Endothelial cell of umbilical vein (primary cell): ENCODE data around the gene APBA2. TPM values are rescaled to one million over a fixed set of nuclear protein-coding genes. Genes with fewer than 3 reads are reported as not detected.

ENCODE experiments used
- BruUV-seq: library from RNA; stranded (reverse); fragments of 400-500 nt; replicated peaks from 2 replicates; lab custom pipeline; 2021; lab: Mats Ljungman, UMichigan
- CTCF ChIA-PET: fragments of 300-600, 350-600 bp; sonication (Branson Sonifier 250); formaldehyde crosslinking; loops from one replicate; lab custom pipeline; 2021; ENCODE audit warnings: antibody characterized with exemption, inconsistent platforms; lab: Charles Lee
- POLR2A ChIA-PET: fragments of 300-600, 350-600 bp; sonication (Branson Sonifier 250); formaldehyde crosslinking; loops from one replicate; lab custom pipeline; 2021; ENCODE audit warnings: antibody characterized with exemption, inconsistent platforms; lab: Charles Lee
- DNase-seq: peaks from one replicate; pipeline ENCODE4 v3.0.0-alpha.2; 2011; ENCODE audit warnings: low read depth, low spot score
- FAIRE-seq: peaks from 2 replicates; lab custom pipeline; 2011; peaks lifted over from hg19 to GRCh38; lab: Jason Lieb, UNC
- H2AFZ ChIP-seq: 2 replicates; pipeline ENCODE4 v1.6.0; 2012; ENCODE audit warnings: low read depth, low read length, control low read depth, inconsistent platforms
- H3K27ac ChIP-seq: 2 replicates; pipeline ENCODE4 v1.5.1; 2011; ENCODE audit warnings: low read depth, mild to moderate bottlenecking, control low read depth, low read length, moderate library complexity; ENCODE audit not compliant: insufficient read depth
- H3K27me3 ChIP-seq, 2 experiments: 2 replicates each; pipeline versions ENCODE4 v1.6.0 to v1.6.1; 2011; ENCODE audit warnings: low read length in 2 of 2, mixed read lengths in 1 of 2; ENCODE audit not compliant: control insufficient read depth in 2 of 2, insufficient read depth in 2 of 2
- H3K36me3 ChIP-seq, 2 experiments: 2 replicates in 1 of 2; 3 replicates in 1 of 2; pipeline ENCODE4 v1.5.1; 2011; ENCODE audit warnings: low read length in 2 of 2, mild to moderate bottlenecking in 1 of 2, moderate library complexity in 1 of 2; ENCODE audit not compliant: control insufficient read depth in 2 of 2, insufficient read depth in 2 of 2; ENCODE audit errors: extremely low read depth in 1 of 2
- H3K4me1 ChIP-seq: 3 replicates; pipeline ENCODE4 v1.5.1; 2011; ENCODE audit warnings: mild to moderate bottlenecking, low read length; ENCODE audit not compliant: control insufficient read depth, insufficient read depth; ENCODE audit errors: extremely low read depth
- H3K4me2 ChIP-seq: 2 replicates; pipeline ENCODE4 v1.6.1; 2011; ENCODE audit warnings: low read length, control low read depth, mixed read lengths; ENCODE audit not compliant: insufficient read depth
- H3K4me3 ChIP-seq, 3 experiments: fragments of 200-600 bp in 1 of 3; sonication (generic), shearing (Covaris generic) in 1 of 3; replicated peaks in 1 of 3; 2 replicates each; pipeline ENCODE4 v1.5.1; 2011 to 2016; ENCODE audit warnings: control low read depth in 3 of 3, low read length in 3 of 3, mild to moderate bottlenecking in 2 of 3, inconsistent platforms in 1 of 3, low read depth in 1 of 3, moderate library complexity in 1 of 3; ENCODE audit not compliant: insufficient read depth in 1 of 3
- H3K79me2 ChIP-seq: 2 replicates; pipeline ENCODE4 v1.6.0; 2012; ENCODE audit warnings: low read length, inconsistent platforms; ENCODE audit not compliant: control insufficient read depth, insufficient read depth
- H3K9ac ChIP-seq: replicated peaks from 2 replicates; pipeline ENCODE3; 2011; ENCODE audit warnings: low read length, control low read depth; ENCODE audit not compliant: insufficient read depth; ENCODE audit errors: extremely low read depth
- H3K9me1 ChIP-seq: replicated peaks from 3 replicates; pipeline ENCODE4 v1.6.0; 2011; ENCODE audit warnings: mild to moderate bottlenecking, low read length; ENCODE audit not compliant: control insufficient read depth, insufficient read depth; ENCODE audit errors: extremely low read depth
- H3K9me3 ChIP-seq: replicated peaks from 2 replicates; pipeline ENCODE4 v1.5.1; 2012; ENCODE audit warnings: low read length, inconsistent platforms; ENCODE audit not compliant: control insufficient read depth, insufficient read depth
- H4K20me1 ChIP-seq: replicated peaks from 2 replicates; pipeline ENCODE3; 2011; ENCODE audit warnings: mild to moderate bottlenecking, low read length; ENCODE audit not compliant: control insufficient read depth, insufficient read depth; ENCODE audit errors: extremely low read depth
- EZH2 ChIP-seq: IDR thresholded peaks from 2 replicates; pipeline ENCODE4 v1.6.1; 2012; ENCODE audit warnings: borderline replicate concordance, low read depth, mild to moderate bottlenecking, moderate library complexity, low read length, inconsistent platforms; ENCODE audit not compliant: severe bottlenecking
- FOS ChIP-seq: IDR thresholded peaks from 2 replicates; pipeline ENCODE4 v1.6.1; 2011; ENCODE audit warnings: mild to moderate bottlenecking, low read length, moderate library complexity, borderline replicate concordance; ENCODE audit not compliant: insufficient read depth
- GATA2 ChIP-seq: IDR thresholded peaks from 2 replicates; pipeline ENCODE4 v1.7.0; 2011; ENCODE audit warnings: low read depth, mild to moderate bottlenecking, moderate library complexity, mixed read lengths, low read length; ENCODE audit not compliant: insufficient read length, insufficient read depth
- MYC ChIP-seq: IDR thresholded peaks from one replicate; pipeline ENCODE4 v1.6.1; 2011; ENCODE audit warnings: mild to moderate bottlenecking, low read depth, low read length
- POLR2A ChIP-seq: IDR thresholded peaks from 2 replicates; pipeline ENCODE4 v1.6.1; 2012; ENCODE audit warnings: low read depth, mild to moderate bottlenecking, control low read depth, low read length
- POLR2AphosphoS5 ChIP-seq: IDR thresholded peaks from 2 replicates; pipeline ENCODE4 v1.6.1; 2012; ENCODE audit warnings: low read depth, mild to moderate bottlenecking, control low read depth, low read length, moderate library complexity; ENCODE audit not compliant: insufficient read depth
- dilution Hi-C: fragments of 300-500 bp; cut with MboI; formaldehyde crosslinking; loops from one replicate; pipeline ENCODE4 v1.15.0; 2019; ENCODE audit warnings: low sequenced_read_pairs; ENCODE audit not compliant: extremely low pct_ligation_motif_present
- intact Hi-C: fragments of 100-400 bp; cut with micrococcal nuclease; formaldehyde crosslinking; loops from one replicate; pipeline ENCODE4 v1.10.0; 2022
- polyA plus RNA-seq, 4 experiments: library from polyadenylated mRNA; depleted of rRNA in 3 of 4; stranded (reverse) in 3 of 4; unstranded in 1 of 4; fragments of >200 nt; gene quantifications; 2 replicates each; pipeline versions ENCODE4 v1.2.1 to v1.2.3, GENCODE V29; 2011 to 2012; ENCODE audit warnings: missing spikeins in 1 of 4
- total RNA-seq: library from RNA; stranded (reverse); gene quantifications from 2 replicates; pipeline ENCODE4 v1.2.3, GENCODE V29; 2021
- TF ChIP-seq, protein P1 (sequence below): IDR thresholded peaks from 2 replicates; pipeline ENCODE4 v1.6.1; 2011; ENCODE audit not compliant: insufficient read depth, insufficient read length

APBA2 gene
- total and polyA plus RNA-seq, 2 donors (not counting 3 experiments of a cell fraction or from before 2014, with no cell fraction given) = 5.7 to 11.1 TPM

DNA sequence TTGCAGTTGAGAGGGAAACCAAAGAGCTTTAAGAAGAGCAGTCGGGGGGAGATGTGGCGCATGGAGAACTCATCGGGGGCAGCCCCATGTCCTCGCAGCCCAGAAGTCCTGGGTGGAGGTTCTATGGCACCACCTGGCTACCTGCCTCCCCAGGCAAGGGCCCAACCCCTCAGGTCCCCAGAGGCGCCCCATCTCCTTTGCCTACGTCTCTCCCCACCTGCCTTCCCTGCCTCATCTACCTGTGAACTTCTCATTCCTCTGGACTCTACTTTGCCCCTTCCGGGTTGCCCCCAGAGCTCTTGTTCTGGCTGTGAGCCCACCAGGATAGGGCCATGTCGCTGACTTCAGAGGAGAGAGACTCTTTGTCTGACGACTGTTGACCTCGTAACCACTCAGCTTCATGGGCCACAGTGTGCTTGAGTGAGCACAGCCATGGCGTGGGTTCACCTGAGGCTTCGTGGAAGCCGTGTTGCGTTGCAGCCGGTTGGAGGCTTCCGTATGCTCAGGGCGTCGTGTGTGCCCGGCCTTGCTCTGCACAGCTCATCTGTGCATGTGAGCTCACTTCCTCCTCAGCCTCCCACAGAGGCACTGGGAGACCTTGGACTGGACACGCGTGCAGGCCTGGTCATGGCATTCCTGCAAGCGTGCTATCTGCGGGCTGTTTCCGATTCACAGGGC, 13.4 kb downstream of the APBA2 start:
- Histone ChIP-seq H3K9me1 (no peaks in the 10 kb centered on the region), H3K4me3 (no peak overlapping the region), H3K4me2 (no peak overlapping the region), H3K4me1 (no peaks in the 10 kb centered on the region), H2AFZ (no peak overlapping the region), H3K9me3 (no peaks in the 10 kb centered on the region), H4K20me1 (no peaks in the 10 kb centered on the region), H3K79me2 (no peaks in the 10 kb centered on the region), H3K27me3 (no peaks in the 10 kb centered on the region), H3K36me3 (no peaks in the 10 kb centered on the region), H3K9ac (no peak overlapping the region), H3K27ac (no peak overlapping the region)
- TF ChIP-seq POLR2A (no peak), MYC (no peak), POLR2AphosphoS5 (no peak), GATA2 (no peak), EZH2 (no peak)
- BruUV-seq = no TSS peak
- intact Hi-C loops (no loop called here), dilution Hi-C loops (no loop called here)
- ChIA-PET CTCF (no interaction called here), POLR2A (no interaction called here)
- no peak for FAIRE-seq
- no peak for DNase-seq

DNA sequence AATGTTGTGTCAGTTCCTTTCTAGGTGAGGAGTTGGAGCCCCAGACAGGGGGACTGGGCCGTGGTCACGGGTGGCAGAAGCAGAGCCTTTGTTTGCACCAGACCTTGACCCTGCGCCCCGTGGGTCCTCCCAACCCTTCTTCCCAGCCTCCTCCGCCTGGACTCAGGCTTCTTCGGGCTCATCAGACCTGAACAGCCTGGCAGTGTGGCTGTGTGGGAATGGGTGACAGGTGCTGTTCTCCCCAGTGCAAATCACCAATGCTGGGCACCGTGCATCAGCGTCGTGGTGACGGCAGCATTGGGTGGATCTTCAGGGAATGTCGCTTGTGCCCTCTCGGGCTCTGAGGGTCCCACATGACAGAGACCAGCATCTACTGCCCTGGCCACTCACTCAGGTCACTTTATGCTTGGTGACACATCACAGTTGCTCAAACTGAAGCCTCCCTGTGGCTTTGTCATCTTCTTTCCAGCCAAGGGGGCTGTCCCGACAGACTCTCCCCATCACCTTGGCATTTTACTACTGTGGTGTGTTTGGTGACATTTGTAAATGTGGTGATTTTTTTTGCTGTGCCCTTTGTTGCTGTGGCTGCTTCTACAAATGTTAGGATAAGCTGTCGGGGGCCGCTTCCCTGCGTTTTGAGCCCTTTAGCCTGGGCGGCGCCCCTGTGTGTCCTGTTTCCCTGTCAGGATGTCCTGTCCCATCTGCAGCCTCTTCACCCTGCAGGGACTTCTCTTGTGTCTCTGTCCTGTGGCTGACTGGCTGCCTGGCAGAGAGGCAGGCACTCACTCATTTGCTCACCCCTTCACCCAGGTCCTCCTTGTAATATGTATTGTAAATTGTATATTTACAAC, 14.5 kb downstream of the APBA2 start:
- DNase-seq = no peak
- BruUV-seq = no TSS peak
- Histone ChIP-seq H2AFZ (no peak overlapping the region), H3K4me1 (no peaks in the 10 kb centered on the region), H3K9me3 (no peaks in the 10 kb centered on the region), H3K79me2 (no peaks in the 10 kb centered on the region), H3K4me3 (no peak overlapping the region), H3K27me3 (no peaks in the 10 kb centered on the region), H3K36me3 (no peaks in the 10 kb centered on the region), H3K9ac (no peak overlapping the region), H3K4me2 (no peak overlapping the region), H3K27ac (no peak overlapping the region), H4K20me1 (no peaks in the 10 kb centered on the region), H3K9me1 (no peaks in the 10 kb centered on the region)
- TF ChIP-seq EZH2 = no peak
- no peak for TF ChIP-seq FOS
- no peak for TF ChIP-seq MYC
- TF ChIP-seq, protein P1, sequence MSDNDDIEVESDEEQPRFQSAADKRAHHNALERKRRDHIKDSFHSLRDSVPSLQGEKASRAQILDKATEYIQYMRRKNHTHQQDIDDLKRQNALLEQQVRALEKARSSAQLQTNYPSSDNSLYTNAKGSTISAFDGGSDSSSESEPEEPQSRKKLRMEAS = no peak
- FAIRE-seq = no peak
- CTCF ChIA-PET = no interaction called here
- dilution Hi-C loops = no loop called here
- POLR2A ChIA-PET = no interaction called here
- intact Hi-C loops = loop anchor here (5.0 kb wide), 1 partner anchor 37 kb away; no protein-coding TSS in a partner anchor
